Lung (tissue), 12 donors: ENCODE measurements around the gene ZNF516. TPM values are rescaled to one million over a fixed set of nuclear protein-coding genes. Genes with fewer than 3 reads are reported as not detected.

Experiments used
- ATAC-seq: fragments of 200-7000 bp; cut with Tn5 transposase; one replicate; pipeline ENCODE4 v1.9.1; 2020; ENCODE audit warnings: moderate number of reproducible peaks; ENCODE audit not compliant: insufficient read depth, low FRiP score
- DNase-seq, 3 donors: peaks; one replicate each; pipeline ENCODE4 v3.0.0-alpha.2; 2013 to 2017
- H3K27ac ChIP-seq, 2 donors: one replicate each; pipeline ENCODE4 v1.5.1; 2013; ENCODE audit warnings: mild to moderate bottlenecking in 2 of 2, moderate library complexity in 2 of 2, control low read depth in 1 of 2, inconsistent platforms in 1 of 2, low read depth in 1 of 2, low read length in 1 of 2
- H3K27me3 ChIP-seq, 3 donors: one replicate each; pipeline ENCODE4 v1.5.1; 2013; ENCODE audit warnings: low read length in 2 of 3; ENCODE audit not compliant: control insufficient read depth in 3 of 3, insufficient read depth in 3 of 3
- H3K36me3 ChIP-seq, 4 donors: one replicate each; pipeline ENCODE4 v1.5.1; 2013; ENCODE audit warnings: low read length in 4 of 4, mild to moderate bottlenecking in 1 of 4, moderate library complexity in 1 of 4; ENCODE audit not compliant: control insufficient read depth in 4 of 4, insufficient read depth in 4 of 4
- H3K4me1 ChIP-seq, 5 donors: one replicate each; pipeline ENCODE4 v1.5.1; 2013; ENCODE audit warnings: low read length in 5 of 5, mild to moderate bottlenecking in 2 of 5, moderate library complexity in 1 of 5; ENCODE audit not compliant: control insufficient read depth in 5 of 5, insufficient read depth in 5 of 5
- H3K4me3 ChIP-seq: one replicate; pipeline ENCODE4 v1.5.1; 2013; ENCODE audit warnings: mild to moderate bottlenecking, control low read depth, moderate library complexity
- H3K9ac ChIP-seq, 2 donors: one replicate each; pipeline ENCODE4 v1.5.1; 2013; ENCODE audit warnings: low read length in 2 of 2, control low read depth in 1 of 2; ENCODE audit not compliant: insufficient read depth in 1 of 2
- H3K9me3 ChIP-seq, 4 donors: one replicate each; pipeline ENCODE4 v1.5.1; 2013; ENCODE audit warnings: low read length in 3 of 4, mild to moderate bottlenecking in 1 of 4, moderate library complexity in 1 of 4; ENCODE audit not compliant: control insufficient read depth in 4 of 4, insufficient read depth in 3 of 4
- WGBS, 2 donors: extraction: QIAGEN DNeasy Blood & Tissue Kit; methylation state at CpG; one replicate each; pipeline ENCODE4 v1.1.7; 2013; 5-methylcytosine and 5-hydroxymethylcytosine counted together
- polyA plus RNA-seq, 2 donors: library from polyadenylated mRNA; stranded (reverse); fragments of 200-250 nt; gene quantifications; one replicate each; pipeline ENCODE4 v1.2.1, GENCODE V29; 2013
- total RNA-seq, 2 donors: library from RNA; depleted of rRNA in 1 of 2; stranded (reverse); fragments of >200 nt in 1 of 2; gene quantifications; one replicate each; pipeline ENCODE4 v1.2.1, GENCODE V29; 2014 to 2021
- TF ChIP-seq, protein P1 (sequence below): IDR thresholded peaks from 2 replicates; pipeline ENCODE4 v1.5.1; 2012; ENCODE audit warnings: mild to moderate bottlenecking; ENCODE audit errors: control extremely low read depth, extremely low read depth
- donor health status: control.
- donor health status: control.
- donor health status: Bipolar disorder and iron deficiency.
- donor health status: healthy.
- donor health status: DM: yes; HTN: yes; CAD: no.

Gene ZNF516
- total and polyA plus RNA-seq, 4 donors: 7.7 to 45.4 (median 26.4) TPM

DNA sequence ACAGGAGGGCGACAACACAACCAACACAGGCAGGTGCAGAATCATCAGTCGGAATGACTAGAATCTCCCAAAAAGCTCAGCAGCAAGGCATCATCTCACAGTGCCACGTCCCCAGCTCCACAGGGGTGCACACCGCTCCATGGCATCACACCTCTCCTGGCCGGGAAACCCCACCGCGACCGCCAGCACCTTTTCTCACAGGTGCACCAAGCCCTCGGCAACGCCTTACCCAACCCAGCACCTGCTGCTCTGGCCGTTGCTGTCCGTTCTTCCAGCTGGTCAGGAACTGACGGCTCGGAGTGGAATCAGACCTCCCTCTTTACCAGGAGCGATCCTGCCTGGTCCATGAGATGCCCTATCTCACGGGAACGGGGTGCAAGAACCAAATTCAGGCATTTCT is 61.3 kb downstream of the ZNF516 start:
- Histone ChIP-seq H3K27me3 (no peaks in the 10 kb centered on the region), H3K36me3 (peaks cover 0 to 44% (median 14%) of the 10 kb centered on the region in 4 donors), H3K4me3 (no peak overlapping the region), H3K4me1 (peaks cover 1 to 10% (median 4%) of the 10 kb centered on the region in 5 donors), H3K9ac (no peak overlapping the region), H3K9me3 (no peaks in the 10 kb centered on the region), H3K27ac (no peak overlapping the region)
- ATAC-seq: no peak
- no peak for DNase-seq
- 95 to 96% methylated on average over 17 of the region's 17 CpGs for WGBS, 2 donors
- TF ChIP-seq, protein P1, sequence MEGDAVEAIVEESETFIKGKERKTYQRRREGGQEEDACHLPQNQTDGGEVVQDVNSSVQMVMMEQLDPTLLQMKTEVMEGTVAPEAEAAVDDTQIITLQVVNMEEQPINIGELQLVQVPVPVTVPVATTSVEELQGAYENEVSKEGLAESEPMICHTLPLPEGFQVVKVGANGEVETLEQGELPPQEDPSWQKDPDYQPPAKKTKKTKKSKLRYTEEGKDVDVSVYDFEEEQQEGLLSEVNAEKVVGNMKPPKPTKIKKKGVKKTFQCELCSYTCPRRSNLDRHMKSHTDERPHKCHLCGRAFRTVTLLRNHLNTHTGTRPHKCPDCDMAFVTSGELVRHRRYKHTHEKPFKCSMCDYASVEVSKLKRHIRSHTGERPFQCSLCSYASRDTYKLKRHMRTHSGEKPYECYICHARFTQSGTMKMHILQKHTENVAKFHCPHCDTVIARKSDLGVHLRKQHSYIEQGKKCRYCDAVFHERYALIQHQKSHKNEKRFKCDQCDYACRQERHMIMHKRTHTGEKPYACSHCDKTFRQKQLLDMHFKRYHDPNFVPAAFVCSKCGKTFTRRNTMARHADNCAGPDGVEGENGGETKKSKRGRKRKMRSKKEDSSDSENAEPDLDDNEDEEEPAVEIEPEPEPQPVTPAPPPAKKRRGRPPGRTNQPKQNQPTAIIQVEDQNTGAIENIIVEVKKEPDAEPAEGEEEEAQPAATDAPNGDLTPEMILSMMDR: no peak

DNA sequence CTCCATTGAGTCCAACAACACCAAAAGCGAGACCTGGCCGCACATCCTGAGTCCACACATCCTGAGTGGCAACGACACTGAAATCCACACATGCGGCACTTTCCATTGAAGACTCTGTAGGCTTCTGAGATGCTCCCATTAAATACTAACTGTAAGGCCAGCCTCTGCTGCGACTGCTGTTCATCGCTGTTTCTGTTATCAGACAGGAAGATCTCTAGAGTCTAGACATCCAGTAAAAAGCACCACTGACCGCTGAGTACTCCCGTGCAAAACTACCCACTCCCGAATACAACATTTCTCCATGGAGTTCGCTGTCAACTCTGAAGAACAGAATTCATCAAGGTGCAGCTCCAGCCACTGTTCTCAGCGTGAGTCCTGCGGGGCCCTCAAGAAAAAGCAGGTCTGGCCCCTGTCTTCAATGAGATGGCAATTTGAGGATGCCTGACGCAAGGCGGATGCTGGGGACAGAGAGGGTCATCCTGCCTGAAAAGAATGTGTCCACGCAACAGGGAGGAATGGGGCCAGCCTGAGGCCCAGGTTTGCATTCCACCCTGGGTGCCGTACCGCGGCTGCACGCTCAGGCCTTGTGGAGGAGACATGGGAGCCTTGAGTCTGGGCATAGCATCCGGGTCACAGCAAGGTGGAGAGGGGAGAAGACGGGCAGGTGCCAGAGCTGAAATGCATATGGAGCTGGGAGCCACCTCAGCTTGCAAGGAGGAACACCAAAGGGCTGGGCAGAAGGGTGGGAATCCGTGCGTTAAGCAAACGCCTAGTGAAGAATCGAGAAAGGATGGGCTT is 61.9 kb downstream of the ZNF516 start:
- 97% methylated on average over 25 of the region's 25 CpGs for WGBS, 2 donors
- Histone ChIP-seq H3K4me3 (no peak overlapping the region), H3K9ac (no peak overlapping the region), H3K36me3 (peaks cover 0 to 39% (median 14%) of the 10 kb centered on the region in 4 donors), H3K27me3 (no peaks in the 10 kb centered on the region), H3K9me3 (no peaks in the 10 kb centered on the region), H3K4me1 (peaks cover 0 to 13% (median 7%) of the 10 kb centered on the region in 5 donors), H3K27ac (no peak overlapping the region)
- DNase-seq (no peak), ATAC-seq (no peak)
- TF ChIP-seq, protein P1: no peak

DNA sequence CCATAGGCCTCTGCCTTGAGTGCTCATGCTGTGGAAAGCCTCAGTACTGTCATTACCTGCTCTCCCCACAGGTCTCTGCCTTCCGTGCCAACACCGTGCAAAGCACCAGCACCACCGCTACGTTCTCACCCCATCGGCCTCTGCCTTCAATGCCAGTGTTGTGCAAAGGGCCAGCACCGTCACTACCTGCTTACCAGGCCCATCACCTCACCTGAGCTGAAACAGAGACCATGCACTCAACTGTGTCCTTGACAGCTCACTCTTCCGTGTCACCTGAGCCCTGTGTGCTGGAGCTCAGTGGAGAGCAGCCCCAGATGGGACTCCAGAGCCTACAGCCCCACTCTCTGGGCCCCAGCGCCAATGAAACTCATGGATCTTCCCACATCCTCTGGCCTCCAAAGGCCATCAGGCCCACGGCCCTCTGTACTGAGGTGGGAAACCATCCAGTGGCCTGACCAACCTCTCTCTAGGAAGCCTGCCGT is 62.7 kb downstream of the ZNF516 start:
- DNase-seq: no peak
- Histone ChIP-seq H3K4me3 (no peak overlapping the region), H3K27ac (no peak overlapping the region), H3K36me3 (peaks cover 0 to 32% (median 11%) of the 10 kb centered on the region in 4 donors), H3K4me1 (peaks cover 0 to 13% (median 7%) of the 10 kb centered on the region in 5 donors), H3K27me3 (no peaks in the 10 kb centered on the region), H3K9me3 (no peaks in the 10 kb centered on the region), H3K9ac (no peak overlapping the region)
- 97 to 98% methylated on average over 10 of the region's 10 CpGs for WGBS, 2 donors
- TF ChIP-seq, protein P1: no peak
- ATAC-seq: no peak
